ENCODE results near the gene RELN.

DNA sequence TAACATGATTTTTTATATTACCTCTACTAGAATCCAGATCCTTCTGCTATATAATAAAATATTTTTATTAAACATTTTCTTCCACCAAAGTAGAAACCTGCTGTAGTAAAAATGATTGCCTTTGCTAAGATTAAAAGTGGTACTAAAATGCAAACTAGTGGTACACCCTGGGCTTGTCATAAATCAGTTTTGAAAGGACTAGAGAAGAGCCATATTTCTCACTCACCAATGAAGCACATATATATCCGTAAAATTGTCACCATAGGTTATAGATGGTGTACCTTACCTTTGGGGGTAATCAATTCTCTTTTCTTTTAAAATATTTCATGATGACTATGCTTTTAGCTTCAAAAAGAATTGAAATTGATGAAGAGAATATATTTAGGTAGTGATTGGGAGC lies 290.4 kb downstream of the RELN start:
- TF ChIP-seq, protein P1, sequence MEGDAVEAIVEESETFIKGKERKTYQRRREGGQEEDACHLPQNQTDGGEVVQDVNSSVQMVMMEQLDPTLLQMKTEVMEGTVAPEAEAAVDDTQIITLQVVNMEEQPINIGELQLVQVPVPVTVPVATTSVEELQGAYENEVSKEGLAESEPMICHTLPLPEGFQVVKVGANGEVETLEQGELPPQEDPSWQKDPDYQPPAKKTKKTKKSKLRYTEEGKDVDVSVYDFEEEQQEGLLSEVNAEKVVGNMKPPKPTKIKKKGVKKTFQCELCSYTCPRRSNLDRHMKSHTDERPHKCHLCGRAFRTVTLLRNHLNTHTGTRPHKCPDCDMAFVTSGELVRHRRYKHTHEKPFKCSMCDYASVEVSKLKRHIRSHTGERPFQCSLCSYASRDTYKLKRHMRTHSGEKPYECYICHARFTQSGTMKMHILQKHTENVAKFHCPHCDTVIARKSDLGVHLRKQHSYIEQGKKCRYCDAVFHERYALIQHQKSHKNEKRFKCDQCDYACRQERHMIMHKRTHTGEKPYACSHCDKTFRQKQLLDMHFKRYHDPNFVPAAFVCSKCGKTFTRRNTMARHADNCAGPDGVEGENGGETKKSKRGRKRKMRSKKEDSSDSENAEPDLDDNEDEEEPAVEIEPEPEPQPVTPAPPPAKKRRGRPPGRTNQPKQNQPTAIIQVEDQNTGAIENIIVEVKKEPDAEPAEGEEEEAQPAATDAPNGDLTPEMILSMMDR (IDR thresholded peaks at IDR 0.05; ENCODE audit: low read length): no peak
- TF ChIP-seq EZH2 (IDR thresholded peaks at IDR 0.05; ENCODE audit: borderline replicate concordance, low read length): no peak

Measured in OCI-LY1 (cell line).